Liver (tissue), 9 donors: ENCODE data around the gene SNHG17. TPM values are rescaled to one million over a fixed set of nuclear protein-coding genes. Genes with fewer than 3 reads are reported as not detected.

Source experiments
- DNase-seq: peaks from one replicate; pipeline ENCODE4 v3.0.0-alpha.2; 2017; ENCODE audit warnings: low spot score
- H3K27ac ChIP-seq, 2 donors: one replicate each; pipeline ENCODE4 v1.7.0; 2013; ENCODE audit warnings: inconsistent platforms in 2 of 2, low read length in 2 of 2, control low read depth in 1 of 2, low read depth in 1 of 2, mild to moderate bottlenecking in 1 of 2
- H3K27me3 ChIP-seq, 4 donors: one replicate each; pipeline versions ENCODE4 v1.6.1 to v1.7.0; 2013; ENCODE audit warnings: low read length in 3 of 4, inconsistent platforms in 1 of 4, mild to moderate bottlenecking in 1 of 4, moderate library complexity in 1 of 4; ENCODE audit not compliant: control insufficient read depth in 4 of 4, insufficient read depth in 4 of 4
- H3K36me3 ChIP-seq, 4 donors: one replicate each; pipeline versions ENCODE4 v1.6.1 to v1.7.0; 2013; ENCODE audit warnings: low read length in 3 of 4, mild to moderate bottlenecking in 3 of 4, low read depth in 1 of 4, moderate library complexity in 1 of 4; ENCODE audit not compliant: control insufficient read depth in 4 of 4, insufficient read depth in 3 of 4
- H3K4me1 ChIP-seq, 4 donors: one replicate each; pipeline versions ENCODE4 v1.6.1 to v1.7.0; 2013; ENCODE audit warnings: low read length in 3 of 4, mild to moderate bottlenecking in 3 of 4, moderate library complexity in 1 of 4; ENCODE audit not compliant: control insufficient read depth in 4 of 4, insufficient read depth in 4 of 4
- H3K4me3 ChIP-seq, 3 donors: one replicate each; pipeline versions ENCODE4 v1.6.1 to v1.7.0; 2013; ENCODE audit warnings: low read length in 3 of 3, control low read depth in 1 of 3, low read depth in 1 of 3, mild to moderate bottlenecking in 1 of 3
- H3K9ac ChIP-seq, 2 donors: one replicate each; pipeline ENCODE4 v1.7.0; 2013; ENCODE audit warnings: low read length in 2 of 2, mild to moderate bottlenecking in 2 of 2, moderate library complexity in 2 of 2, control low read depth in 1 of 2, low read depth in 1 of 2
- H3K9me3 ChIP-seq, 4 donors: one replicate each; pipeline versions ENCODE4 v1.6.1 to v1.7.0; 2013; ENCODE audit warnings: low read length in 3 of 4; ENCODE audit not compliant: control insufficient read depth in 4 of 4
- ATF3 ChIP-seq: IDR thresholded peaks from 2 replicates; pipeline ENCODE4 v1.6.1; 2016; ENCODE audit warnings: antibody characterized with exemption
- CTCF ChIP-seq: fragments of 150-350 bp; IDR thresholded peaks from 2 replicates; pipeline ENCODE4 v1.5.1; 2017; ENCODE audit warnings: improper control_type of control experiment, low read depth, low read length; ENCODE audit not compliant: missing input control
- EGR1 ChIP-seq, 2 donors: IDR thresholded peaks; 2 replicates each; pipeline ENCODE4 v1.6.1; 2016 to 2018; ENCODE audit warnings: antibody characterized with exemption in 2 of 2, low read depth in 2 of 2
- FOXA1 ChIP-seq: IDR thresholded peaks from 2 replicates; pipeline ENCODE4 v1.6.1; 2016; ENCODE audit warnings: antibody characterized with exemption
- FOXA2 ChIP-seq: IDR thresholded peaks from 2 replicates; pipeline ENCODE4 v1.6.1; 2016; ENCODE audit warnings: antibody characterized with exemption
- GABPA ChIP-seq, 2 donors: IDR thresholded peaks in 1 of 2; conservative IDR thresholded peaks in 1 of 2; 2 replicates each; pipeline ENCODE4 v1.6.1; 2016; ENCODE audit warnings: antibody characterized with exemption in 2 of 2, mild to moderate bottlenecking in 1 of 2, moderate library complexity in 1 of 2
- HNF4A ChIP-seq, 2 donors: conservative IDR thresholded peaks; 2 replicates each; pipeline ENCODE4 v1.6.1; 2016; ENCODE audit warnings: antibody characterized with exemption in 2 of 2, mild to moderate bottlenecking in 2 of 2
- HNF4G ChIP-seq: IDR thresholded peaks from 2 replicates; pipeline ENCODE4 v1.6.1; 2016; ENCODE audit warnings: antibody characterized with exemption
- JUND ChIP-seq, 2 donors: IDR thresholded peaks; 2 replicates each; pipeline ENCODE4 v1.6.1; 2016; ENCODE audit warnings: antibody characterized with exemption in 2 of 2
- MAX ChIP-seq: IDR thresholded peaks from 2 replicates; pipeline ENCODE4 v1.6.1; 2016; ENCODE audit warnings: antibody characterized with exemption
- NR2F2 ChIP-seq: IDR thresholded peaks from 2 replicates; pipeline ENCODE4 v1.6.1; 2016; ENCODE audit warnings: antibody characterized with exemption
- RAD21 ChIP-seq, 2 donors: IDR thresholded peaks; 2 replicates each; pipeline ENCODE4 v1.6.1; 2016; ENCODE audit warnings: antibody characterized with exemption in 2 of 2, mild to moderate bottlenecking in 2 of 2
- REST ChIP-seq: IDR thresholded peaks from 2 replicates; pipeline ENCODE4 v1.6.1; 2016; ENCODE audit warnings: antibody characterized with exemption, mild to moderate bottlenecking
- RXRA ChIP-seq, 2 donors: IDR thresholded peaks; 2 replicates each; pipeline ENCODE4 v1.6.1; 2017 to 2018; ENCODE audit warnings: antibody characterized with exemption in 2 of 2, mild to moderate bottlenecking in 1 of 2
- SP1 ChIP-seq: IDR thresholded peaks from 2 replicates; pipeline ENCODE4 v1.6.1; 2018; ENCODE audit warnings: antibody characterized with exemption, mild to moderate bottlenecking
- TAF1 ChIP-seq: conservative IDR thresholded peaks from 2 replicates; pipeline ENCODE4 v1.6.1; 2016; ENCODE audit warnings: antibody characterized with exemption, mild to moderate bottlenecking
- YY1 ChIP-seq: IDR thresholded peaks from 2 replicates; pipeline ENCODE4 v1.6.1; 2016; ENCODE audit warnings: antibody characterized with exemption, mild to moderate bottlenecking
- ZBTB33 ChIP-seq: IDR thresholded peaks from 2 replicates; pipeline ENCODE4 v1.6.1; 2016; ENCODE audit warnings: antibody characterized with exemption
- WGBS: extraction: QIAGEN DNeasy Blood & Tissue Kit; methylation state at CpG from one replicate; pipeline ENCODE4 v1.1.7; 2013; 5-methylcytosine and 5-hydroxymethylcytosine counted together
- polyA plus RNA-seq, 2 donors: library from polyadenylated mRNA; stranded (reverse) in 1 of 2; unstranded in 1 of 2; fragments of 200-250 nt in 1 of 2; fragments of >200 nt in 1 of 2; fragmentation: Nextera tagmentation in 1 of 2; extraction: Ambion mirVana in 1 of 2; gene quantifications; one replicate each; pipeline versions ENCODE4 v1.2.1 to v1.2.3, GENCODE V29; 2013 to 2015
- total RNA-seq, 2 donors: library from RNA; depleted of rRNA; stranded (reverse); fragments of >200 nt; gene quantifications; one replicate each; pipeline ENCODE4 v1.2.3, GENCODE V29; 2014
- donor health status: healthy.
- donor health status: healthy.
- donor health status: healthy.
- donor health status: healthy.
- donor health status: healthy.

SNHG17 gene
- total and polyA plus RNA-seq, 4 donors = 6.3 to 24.6 (median 14.0) TPM

- TF ChIP-seq ZBTB33 = no peak
Observed at GRCh38 chr20:38373898-38374297, 61.2 kb downstream of the SNHG17 start (continued).

- H3K4me3 ChIP-seq = no peak overlapping the region
- peak overlapping the region in 1 of 2 donors; percentile 53 for H3K27ac ChIP-seq
- no peaks in the 10 kb centered on the region for H3K27me3 ChIP-seq
- H3K9me3 ChIP-seq = no peaks in the 10 kb centered on the region
- peaks cover 17 to 86% (median 68%) of the 10 kb centered on the region in 4 donors for H3K36me3 ChIP-seq
- TF ChIP-seq MAX = no peak
- TF ChIP-seq ZBTB33 = no peak
- no peak for TF ChIP-seq CTCF
- no peak for TF ChIP-seq EGR1 (IDR thresholded peaks at IDR 0.05; ENCODE audit: low read depth in 2 of 2)
- no peak for TF ChIP-seq JUND (IDR thresholded peaks at IDR 0.05)
- TF ChIP-seq GABPA (IDR thresholded peaks at IDR 0.05 in 1 of 2, conservative IDR thresholded peaks at IDR 0.05 in 1 of 2) = no peak
- no peak for TF ChIP-seq FOXA1
- TF ChIP-seq ATF3 = no peak
- peak; percentile 97 for TF ChIP-seq NR2F2
- peak; percentile 81 for TF ChIP-seq SP1
- no peak for TF ChIP-seq TAF1
- peak in 1 of 2 donors; percentile 24 for TF ChIP-seq RAD21 (IDR thresholded peaks at IDR 0.05)
- TF ChIP-seq YY1 = no peak
- TF ChIP-seq FOXA2 = no peak
- no peak for TF ChIP-seq REST
- TF ChIP-seq RXRA (IDR thresholded peaks at IDR 0.05) = peak; percentile 50 to 61
- peak; percentile 49 to 76 for TF ChIP-seq HNF4A (conservative IDR thresholded peaks at IDR 0.05)
- TF ChIP-seq HNF4G = peak; percentile 19
- H3K4me1 ChIP-seq = peaks cover 0 to 22% (median 8%) of the 10 kb centered on the region in 4 donors
- 23% methylated on average over 7 of the region's 7 CpGs for WGBS
- no peak for DNase-seq
- no peak overlapping the region for H3K9ac ChIP-seq
Observed at GRCh38 chr20:38373231-38373867, 61.8 kb downstream of the SNHG17 start.
